Ishikawa (cell line): ENCODE measurements around the gene ATL1.

Experiments
- CEBPB ChIP-seq: IDR thresholded peaks from 2 replicates; pipeline ENCODE4 v1.6.1; 2012
- CREB1 ChIP-seq: IDR thresholded peaks from 2 replicates; pipeline ENCODE4 v1.6.1; 2012; ENCODE audit warnings: low read depth
- EGR1 ChIP-seq: IDR thresholded peaks from 2 replicates; pipeline ENCODE4 v1.6.1; 2012
- EP300 ChIP-seq: IDR thresholded peaks from 2 replicates; pipeline ENCODE4 v1.6.1; 2012; ENCODE audit warnings: borderline replicate concordance
- FOXM1 ChIP-seq: IDR thresholded peaks from 2 replicates; pipeline ENCODE4 v1.6.1; 2012; ENCODE audit warnings: low read depth, borderline replicate concordance
- MAX ChIP-seq: IDR thresholded peaks from 2 replicates; pipeline ENCODE4 v1.6.1; 2012
- NFIC ChIP-seq: IDR thresholded peaks from 2 replicates; pipeline ENCODE4 v1.6.1; 2012
- RAD21 ChIP-seq: IDR thresholded peaks from 2 replicates; pipeline ENCODE4 v1.6.1; 2012; ENCODE audit warnings: low read depth
- TAF1 ChIP-seq: IDR thresholded peaks from 2 replicates; pipeline ENCODE4 v1.6.1; 2012; ENCODE audit warnings: low read depth, mild to moderate bottlenecking
- TCF12 ChIP-seq: IDR thresholded peaks from 2 replicates; pipeline ENCODE4 v1.6.1; 2012; ENCODE audit warnings: low read depth
- TEAD4 ChIP-seq: IDR thresholded peaks from 2 replicates; pipeline ENCODE4 v1.6.1; 2012
- USF1 ChIP-seq: IDR thresholded peaks from 2 replicates; pipeline ENCODE4 v1.6.1; 2012
- YY1 ChIP-seq: IDR thresholded peaks from 2 replicates; pipeline ENCODE4 v1.6.1; 2012; ENCODE audit warnings: low read depth
- ZBTB7A ChIP-seq: IDR thresholded peaks from 2 replicates; pipeline ENCODE4 v1.6.1; 2012; ENCODE audit warnings: low read depth
- TF ChIP-seq, protein P1 (sequence below): IDR thresholded peaks from 2 replicates; pipeline ENCODE4 v1.6.1; 2012; ENCODE audit warnings: low read depth, mild to moderate bottlenecking

ATL1 gene

DNA sequence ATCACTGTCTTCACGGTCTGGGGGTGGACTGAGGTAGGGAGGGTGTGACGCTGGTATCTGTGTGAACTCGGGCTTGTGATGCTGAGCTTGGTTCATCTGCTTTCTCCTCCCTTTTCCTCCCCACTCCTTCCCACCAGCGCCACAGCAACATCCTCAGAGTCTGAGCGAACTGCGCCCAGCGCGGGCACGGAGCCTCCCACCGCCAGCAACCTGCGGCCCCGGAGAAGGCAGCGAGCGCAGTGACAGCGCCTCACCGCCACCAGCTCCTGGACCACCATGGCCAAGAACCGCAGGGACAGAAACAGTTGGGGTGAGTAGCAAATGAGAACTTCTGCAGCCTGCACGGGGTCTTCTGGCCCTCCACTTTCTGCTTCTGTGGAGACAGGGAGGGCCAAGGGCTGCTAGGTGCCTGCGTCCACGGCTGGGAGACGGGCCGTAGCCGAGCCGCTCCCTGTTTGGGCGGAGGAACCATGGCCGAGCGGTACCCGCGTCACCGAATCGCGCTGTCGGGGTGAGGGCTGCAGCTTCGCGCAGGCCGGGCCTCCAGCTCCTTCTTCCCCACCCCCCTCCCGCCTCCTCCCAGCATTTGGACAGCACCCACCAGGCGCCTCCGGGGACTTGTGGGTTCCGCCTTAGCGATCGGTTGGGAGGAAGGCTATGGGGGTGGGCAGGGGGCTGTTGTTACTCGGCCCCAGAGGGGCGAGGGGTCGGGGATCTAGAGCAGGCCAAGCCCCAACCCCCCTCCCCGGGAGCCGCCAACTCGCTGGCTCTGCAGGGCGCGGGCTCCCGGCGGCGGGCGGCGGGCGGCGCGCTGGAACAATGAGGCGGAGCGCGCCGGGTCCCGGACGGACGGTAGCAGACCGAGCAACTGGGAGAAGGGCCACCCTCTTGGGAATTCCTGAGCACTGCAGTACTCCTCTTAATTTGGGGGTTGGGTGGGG lies at the start of gene ATL1:
TSS of gene ATL1 (plus strand) at position 156 of the 941 bp plus-strand sequence. CDS start at position 277, 121 bp downstream.
- TF ChIP-seq TEAD4, result peak; percentile 29; the same call in 1 of the 2 replicates
- 0 out of 2 replicates have a peak, but pooled peaks have one; percentile 82 for TF ChIP-seq ZBTB7A
- TF ChIP-seq EP300, result no peak
- no peak for TF ChIP-seq USF1
- TF ChIP-seq CEBPB, result no peak
- peak; percentile 67 for TF ChIP-seq MAX
- TF ChIP-seq CREB1, result no peak
- no peak for TF ChIP-seq NFIC
- no peak; the same call in 1 of the 2 replicates for TF ChIP-seq TCF12
- TF ChIP-seq, protein P1, sequence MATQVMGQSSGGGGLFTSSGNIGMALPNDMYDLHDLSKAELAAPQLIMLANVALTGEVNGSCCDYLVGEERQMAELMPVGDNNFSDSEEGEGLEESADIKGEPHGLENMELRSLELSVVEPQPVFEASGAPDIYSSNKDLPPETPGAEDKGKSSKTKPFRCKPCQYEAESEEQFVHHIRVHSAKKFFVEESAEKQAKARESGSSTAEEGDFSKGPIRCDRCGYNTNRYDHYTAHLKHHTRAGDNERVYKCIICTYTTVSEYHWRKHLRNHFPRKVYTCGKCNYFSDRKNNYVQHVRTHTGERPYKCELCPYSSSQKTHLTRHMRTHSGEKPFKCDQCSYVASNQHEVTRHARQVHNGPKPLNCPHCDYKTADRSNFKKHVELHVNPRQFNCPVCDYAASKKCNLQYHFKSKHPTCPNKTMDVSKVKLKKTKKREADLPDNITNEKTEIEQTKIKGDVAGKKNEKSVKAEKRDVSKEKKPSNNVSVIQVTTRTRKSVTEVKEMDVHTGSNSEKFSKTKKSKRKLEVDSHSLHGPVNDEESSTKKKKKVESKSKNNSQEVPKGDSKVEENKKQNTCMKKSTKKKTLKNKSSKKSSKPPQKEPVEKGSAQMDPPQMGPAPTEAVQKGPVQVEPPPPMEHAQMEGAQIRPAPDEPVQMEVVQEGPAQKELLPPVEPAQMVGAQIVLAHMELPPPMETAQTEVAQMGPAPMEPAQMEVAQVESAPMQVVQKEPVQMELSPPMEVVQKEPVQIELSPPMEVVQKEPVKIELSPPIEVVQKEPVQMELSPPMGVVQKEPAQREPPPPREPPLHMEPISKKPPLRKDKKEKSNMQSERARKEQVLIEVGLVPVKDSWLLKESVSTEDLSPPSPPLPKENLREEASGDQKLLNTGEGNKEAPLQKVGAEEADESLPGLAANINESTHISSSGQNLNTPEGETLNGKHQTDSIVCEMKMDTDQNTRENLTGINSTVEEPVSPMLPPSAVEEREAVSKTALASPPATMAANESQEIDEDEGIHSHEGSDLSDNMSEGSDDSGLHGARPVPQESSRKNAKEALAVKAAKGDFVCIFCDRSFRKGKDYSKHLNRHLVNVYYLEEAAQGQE, result peak; percentile 88

- TF ChIP-seq TCF12 (no peak), TAF1 (no peak), FOXM1 (no peak), MAX (no peak), CREB1 (no peak), TEAD4 (no peak), ZBTB7A (no peak), NFIC (no peak), CEBPB (no peak), YY1 (no peak), RAD21 (no peak), EGR1 (no peak), USF1 (no peak), EP300 (no peak)
- TF ChIP-seq, protein P1, result no peak
These were observed 49.8 kb upstream of the ATL1 start for GRCh38 chr14:50510157-50510556.

DNA sequence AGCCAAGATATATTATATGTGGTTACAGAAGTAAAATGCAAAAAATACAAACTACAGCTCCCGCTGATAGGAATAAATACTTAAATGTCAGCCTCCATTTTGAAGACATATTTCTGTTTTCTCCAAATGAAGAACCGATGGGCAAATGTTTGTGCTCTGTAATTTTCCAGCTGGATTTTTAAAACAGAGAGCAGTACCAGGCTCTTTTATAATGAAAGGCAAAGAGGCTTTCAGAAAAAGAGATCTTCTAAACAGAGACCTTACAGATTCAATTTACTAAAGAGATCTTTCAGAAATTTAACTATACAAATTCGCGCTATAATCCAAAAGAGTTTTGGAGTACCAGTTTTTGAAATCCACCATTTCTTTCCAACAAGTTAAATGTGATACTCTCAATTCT lies 47.5 kb upstream of the ATL1 start:
- TF ChIP-seq TAF1 (no peak), YY1 (no peak), USF1 (no peak), ZBTB7A (no peak), CREB1 (no peak), MAX (no peak), TCF12 (no peak), CEBPB (no peak), EP300 (no peak), EGR1 (no peak), TEAD4 (no peak), RAD21 (no peak), NFIC (no peak), FOXM1 (no peak)
- TF ChIP-seq, protein P1, result no peak
